HG02571 (cell line): ENCODE data around the gene VANGL1.
A peak's percentile ranks its signal among the peaks of the same experiment; 100 is the strongest.

Experiments
- ATAC-seq: cut with Tn5 transposase; IDR thresholded peaks from one replicate; pipeline ENCODE4 v1.9.1; 2021; ENCODE audit warnings: mild to moderate bottlenecking, moderate library complexity; ENCODE audit not compliant: unreplicated experiment

VANGL1 gene

DNA sequence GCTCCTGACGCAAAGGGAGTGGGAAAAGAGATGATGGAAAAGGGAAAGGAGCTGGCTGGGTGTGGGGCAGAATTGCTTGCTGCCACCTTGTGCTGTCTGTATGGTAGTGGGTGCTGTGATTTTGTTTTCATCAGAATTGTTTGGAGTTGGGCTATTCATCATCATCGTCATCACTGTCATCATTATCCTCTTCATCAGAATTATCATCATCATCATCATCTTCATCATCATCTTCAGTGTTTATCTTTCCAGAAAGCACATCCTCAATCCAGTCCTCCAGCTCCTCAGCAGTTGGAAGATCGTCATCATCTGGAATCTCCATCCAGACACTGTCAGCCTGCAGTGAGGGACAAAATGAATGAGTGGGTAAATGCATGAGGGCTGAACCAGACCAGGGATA is 59.3 kb downstream of the VANGL1 start:
- no peak for ATAC-seq

DNA sequence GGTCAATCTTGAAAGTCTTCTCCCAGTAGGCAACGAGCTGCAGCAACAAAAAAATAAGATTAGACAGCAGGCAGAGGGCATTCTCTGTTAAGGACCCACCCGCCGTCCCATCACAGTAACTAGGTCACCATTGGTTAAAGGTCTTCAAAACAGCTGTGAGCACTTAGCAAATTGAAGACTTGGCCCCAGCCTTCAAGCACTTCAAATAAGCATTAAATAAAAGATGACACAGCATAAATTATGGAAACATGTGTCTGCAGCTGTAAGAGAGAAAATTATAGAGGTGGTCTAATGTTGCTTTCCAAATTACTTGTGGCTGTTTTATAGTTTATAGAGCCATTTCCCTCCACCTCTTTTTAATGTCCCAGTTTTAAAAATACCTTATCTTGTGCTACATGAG is 61.2 kb downstream of the VANGL1 start:
- ATAC-seq, result no peak

DNA sequence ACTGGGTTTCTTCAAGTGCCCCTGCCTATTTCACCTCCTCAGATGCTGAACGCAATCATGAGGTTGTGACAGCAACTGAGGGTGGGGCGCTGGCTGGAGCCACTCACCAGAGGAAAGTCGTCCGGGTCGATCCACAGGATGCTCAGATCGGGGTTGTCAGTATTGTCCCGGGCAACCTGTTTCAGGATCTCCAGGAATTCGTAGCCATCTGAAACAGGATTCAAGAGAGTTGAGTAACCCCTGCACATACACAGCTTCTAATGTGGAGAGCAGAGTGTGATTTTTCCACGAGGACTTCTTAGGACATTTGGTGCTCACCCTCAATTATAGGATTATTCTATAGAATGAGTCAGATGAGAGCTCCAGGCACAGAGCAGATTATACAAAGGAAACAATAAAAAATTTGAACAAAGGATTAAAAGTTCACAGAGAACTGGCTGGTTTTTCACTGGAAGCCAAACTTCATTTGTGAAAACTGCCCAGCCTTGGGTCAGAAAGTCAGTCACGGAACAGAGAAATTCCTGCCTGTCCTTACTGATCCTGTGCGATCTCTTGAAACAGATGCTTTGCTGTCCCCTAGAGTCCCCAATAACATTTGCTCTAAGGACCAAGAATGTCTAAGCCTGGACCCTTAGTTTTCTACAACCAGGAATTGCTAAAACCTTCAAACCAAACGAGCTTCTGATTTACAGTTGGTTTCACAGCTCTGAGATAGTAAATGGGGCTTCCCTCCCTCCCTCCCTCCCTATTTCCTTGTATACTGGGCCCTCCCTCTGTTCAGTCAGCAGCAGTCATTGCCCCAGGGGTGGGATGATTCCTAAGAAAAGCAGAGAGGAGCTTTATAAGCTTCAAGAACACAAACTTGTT is 63.5 kb downstream of the VANGL1 start:
- no peak for ATAC-seq

DNA sequence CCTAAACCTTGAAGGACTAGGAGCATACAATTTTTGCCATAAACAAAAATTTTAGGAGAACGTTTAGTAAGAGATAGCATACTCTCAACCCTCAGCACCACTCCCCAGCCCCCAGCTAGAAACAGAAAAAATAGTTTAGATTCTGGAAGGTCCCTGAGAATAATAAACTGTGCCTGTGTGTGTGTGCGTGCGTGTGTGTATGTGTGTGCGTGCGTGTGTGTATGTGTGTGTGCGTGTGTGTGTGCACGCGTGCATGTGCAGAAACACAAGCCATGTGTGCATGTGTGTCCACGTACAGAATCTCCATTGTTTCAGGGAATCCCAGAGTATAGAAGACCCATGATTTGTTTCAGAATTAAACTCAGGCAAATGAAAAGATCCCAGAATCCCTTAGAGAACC is 64.2 kb downstream of the VANGL1 start:
- ATAC-seq, result no peak

DNA sequence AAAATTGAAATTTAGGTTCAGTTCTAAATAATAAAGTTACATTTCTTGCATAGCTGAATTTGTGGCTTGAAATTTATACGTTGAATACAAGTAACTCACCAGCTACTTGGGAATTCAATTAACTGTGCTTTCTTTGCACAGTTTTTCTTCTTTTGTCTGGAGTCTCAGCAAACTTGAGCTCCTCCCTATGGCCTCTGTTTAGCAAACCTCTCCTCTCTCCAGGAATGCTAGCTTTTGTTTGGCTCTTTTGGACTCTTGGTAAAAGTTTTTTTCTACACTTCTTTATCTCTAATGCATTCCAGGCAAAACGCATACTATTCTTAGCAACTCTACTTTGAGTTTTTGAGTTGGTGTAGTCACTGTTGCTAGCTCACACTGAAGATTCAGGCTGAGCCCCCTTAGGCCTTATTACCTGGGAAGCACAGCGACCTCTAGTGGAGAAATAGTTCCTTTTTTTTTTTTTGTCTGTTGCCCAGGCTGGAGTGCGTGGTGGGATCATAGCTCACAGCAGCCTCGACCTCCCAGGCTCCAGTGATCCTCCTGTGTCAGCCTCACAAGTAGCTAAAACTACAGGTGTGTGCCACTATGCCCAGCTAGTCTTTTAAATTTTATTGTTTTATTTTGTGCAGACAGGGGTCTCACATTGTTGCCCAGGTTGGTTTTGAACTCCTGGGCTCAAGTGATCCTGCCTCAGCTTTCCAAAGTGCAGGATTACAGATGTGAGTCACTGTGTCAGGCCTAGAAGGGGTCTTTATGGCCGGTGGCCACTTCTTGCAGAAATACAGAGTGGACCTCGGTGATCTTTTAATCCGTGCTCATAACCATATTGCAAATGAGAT is 65.0 kb downstream of the VANGL1 start:
- no peak for ATAC-seq

DNA sequence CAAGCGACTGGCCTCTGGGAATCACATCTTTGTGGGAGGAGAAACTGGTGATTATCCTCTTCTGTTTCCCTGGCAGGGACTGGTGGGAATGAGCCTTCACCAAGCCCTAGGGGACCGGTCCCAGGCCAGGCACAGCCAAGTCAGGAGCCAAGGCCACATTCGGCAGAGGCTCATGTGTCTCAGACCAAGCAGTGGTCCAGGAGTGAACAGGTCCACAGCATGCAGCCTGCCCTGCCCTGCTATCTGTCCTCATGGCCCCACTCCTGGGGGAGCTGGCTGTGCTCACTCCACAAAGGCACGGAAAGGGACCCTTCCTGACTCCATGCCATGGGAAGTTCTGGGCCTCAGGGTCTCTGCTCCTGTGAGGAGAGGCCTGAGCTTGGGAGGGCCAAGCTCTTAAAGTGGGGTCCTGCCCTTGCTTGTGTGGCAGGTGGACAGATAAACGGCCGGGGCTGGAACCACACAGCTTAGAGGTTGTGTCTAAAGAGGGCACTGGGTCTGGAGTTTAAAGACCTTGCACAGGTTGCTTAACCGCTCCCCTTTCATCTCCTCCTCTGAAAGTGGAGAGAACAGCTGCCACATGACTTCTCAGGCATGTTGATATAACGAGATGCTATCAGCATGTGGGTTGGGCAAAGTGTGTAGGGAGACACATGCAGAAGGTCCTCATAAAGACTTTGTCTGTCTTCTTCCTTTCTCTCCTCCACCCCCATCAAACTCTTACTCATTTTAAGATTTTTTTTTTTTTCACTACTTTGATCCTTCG is 69.3 kb downstream of the VANGL1 start:
- ATAC-seq, result no peak

DNA sequence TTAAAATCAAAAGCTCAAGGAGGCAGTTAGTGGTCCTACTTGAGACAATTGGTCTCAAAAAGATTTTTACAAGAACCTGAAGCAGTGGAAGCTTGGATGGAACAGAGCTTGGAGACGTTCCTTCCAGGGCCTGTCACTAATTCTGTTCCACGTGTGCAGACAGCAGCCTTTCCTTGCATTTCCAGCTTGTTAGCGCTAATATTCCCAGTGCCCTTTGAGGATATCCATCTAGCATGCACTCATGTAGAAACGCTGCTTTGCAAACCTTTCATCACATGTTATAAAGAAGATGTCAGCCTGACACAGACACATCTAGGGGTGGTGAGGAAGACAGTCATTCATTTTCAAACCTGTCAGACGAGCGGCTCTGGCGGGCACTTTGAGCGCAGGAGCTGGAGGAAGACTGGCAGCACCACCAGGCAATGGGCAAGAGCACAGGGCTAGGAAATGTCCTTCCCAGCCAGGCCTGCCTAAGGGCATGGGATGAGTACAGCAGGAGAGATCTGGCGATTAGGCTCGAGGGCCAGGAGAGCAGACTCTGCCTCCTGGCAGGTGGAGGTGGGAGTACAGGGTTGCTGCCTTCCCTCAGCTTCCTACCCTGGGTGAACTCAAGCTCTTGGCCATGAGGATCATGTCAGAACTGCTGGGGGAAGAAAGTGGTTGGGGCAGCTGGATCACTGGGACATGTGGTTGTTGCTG is 71.3 kb downstream of the VANGL1 start:
- ATAC-seq, result no peak

DNA sequence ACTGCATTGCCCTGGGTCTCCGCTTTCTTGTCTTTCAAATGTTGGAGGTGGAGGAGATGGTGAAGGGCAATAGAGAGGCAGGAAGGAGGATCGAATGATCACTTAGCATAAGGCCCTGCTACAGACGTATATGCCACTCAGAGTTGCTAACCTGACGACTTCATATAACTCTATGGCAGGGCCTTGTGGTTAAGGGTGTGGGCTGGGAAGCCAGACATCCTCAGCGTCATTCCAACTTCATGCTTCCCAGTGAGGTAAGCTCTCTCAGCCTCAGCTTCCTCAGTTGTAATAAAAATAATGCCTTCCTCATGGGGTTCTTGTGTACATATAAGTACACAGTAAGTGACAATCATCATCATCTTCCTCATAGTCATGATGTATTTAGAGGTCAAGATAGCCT is 72.1 kb downstream of the VANGL1 start:
- ATAC-seq, result no peak

DNA sequence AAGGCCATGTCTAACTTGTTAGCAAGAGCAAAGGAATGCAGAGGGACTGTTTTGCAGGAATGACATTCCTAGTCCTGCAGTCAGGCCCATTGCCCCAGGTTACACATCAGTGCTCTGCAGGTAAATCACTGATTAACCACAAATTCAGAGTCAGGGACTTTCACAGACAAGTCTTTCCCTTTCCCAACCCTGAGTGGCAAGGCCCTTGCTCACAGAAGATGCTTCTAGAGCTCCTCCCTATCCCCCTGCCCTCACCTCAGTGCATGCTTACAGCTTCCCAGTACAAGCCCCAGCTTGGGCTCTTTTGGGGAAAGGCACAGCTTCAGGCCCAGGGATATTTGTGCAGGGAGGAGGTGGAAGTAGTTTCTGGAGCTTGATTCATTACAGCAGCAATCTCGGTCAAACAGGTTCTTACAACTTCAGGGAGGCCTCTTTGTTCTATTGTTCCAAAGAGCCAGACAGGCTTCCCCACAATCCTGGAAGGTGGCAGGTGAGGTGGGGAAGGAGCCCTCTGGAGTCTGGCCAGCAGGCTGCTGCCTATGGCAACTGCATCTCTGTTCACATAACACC is 72.9 kb downstream of the VANGL1 start:
- no peak for ATAC-seq

DNA sequence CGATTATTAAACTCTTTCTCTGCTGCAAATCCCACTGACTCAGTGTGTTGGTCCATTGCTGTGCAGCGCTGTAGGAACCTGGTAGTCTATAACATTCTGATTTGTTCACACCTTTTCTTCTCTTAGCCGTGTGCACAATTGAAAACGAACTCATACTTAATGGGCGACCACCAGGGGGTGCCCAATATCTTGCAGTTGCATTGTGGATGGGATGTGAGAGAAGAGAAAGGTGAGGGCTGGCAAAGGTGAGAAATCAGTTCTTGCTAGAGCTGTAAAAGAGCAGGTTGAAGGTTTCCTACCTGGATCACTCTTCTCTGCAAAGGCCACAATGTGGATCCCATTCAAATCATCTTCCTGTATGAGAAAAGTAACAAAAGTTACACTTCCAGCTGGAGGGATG is 75.8 kb downstream of the VANGL1 start:
- no peak for ATAC-seq

DNA sequence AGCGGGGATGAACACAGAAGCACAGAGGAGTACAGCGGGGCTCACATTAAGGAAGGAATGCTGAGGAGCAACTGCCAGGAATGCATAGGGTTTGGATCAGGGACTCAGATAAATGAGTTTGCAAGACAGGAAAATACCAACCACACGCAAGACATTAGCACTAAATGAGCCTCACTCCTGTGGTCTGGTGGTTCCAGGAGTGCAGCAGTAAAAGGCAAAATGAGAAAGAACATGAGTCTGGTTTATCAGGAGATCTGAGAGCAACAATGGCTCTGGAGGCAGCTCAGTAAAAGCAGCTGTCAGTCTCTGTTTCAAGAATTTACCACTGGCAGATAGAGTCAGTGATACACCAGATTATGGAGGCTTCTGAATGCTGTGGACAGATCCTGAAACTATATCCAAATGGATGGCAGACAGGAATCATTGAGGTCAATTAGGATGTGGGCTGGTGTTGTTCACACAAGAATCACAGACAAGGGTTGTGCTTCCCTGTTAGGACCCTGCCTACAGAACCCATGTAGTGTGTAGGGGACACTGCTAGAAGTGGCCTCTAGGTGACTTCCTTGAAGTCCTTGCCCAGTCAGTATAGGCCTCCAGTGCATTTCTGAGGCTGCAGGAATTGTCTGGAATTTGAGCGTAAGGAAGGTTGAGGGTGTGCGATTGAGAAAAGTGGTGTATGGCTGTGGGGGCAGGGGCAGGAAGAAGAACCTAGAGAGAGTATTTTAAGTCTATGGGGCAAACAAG is 76.4 kb downstream of the VANGL1 start:
- ATAC-seq, result no peak

DNA sequence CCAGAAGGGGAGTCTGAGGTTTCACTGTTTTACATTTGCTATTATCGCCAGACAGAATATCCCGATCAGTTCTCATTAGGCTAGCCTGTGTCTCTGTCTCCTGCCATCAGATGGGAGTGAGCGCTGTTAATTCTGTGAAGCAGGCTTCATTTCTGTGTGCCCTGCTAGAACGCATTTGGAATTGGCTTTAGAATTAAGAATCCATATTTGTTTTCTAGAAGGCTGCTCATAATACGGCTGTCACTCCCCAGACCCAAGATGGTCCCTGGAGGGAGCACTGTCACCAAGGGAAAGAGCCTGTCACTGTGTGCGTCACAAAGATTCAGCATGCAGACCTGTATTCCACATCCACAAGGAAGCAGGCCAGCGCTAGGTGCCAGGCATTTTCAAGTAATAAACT is 77.5 kb downstream of the VANGL1 start:
- no peak for ATAC-seq

DNA sequence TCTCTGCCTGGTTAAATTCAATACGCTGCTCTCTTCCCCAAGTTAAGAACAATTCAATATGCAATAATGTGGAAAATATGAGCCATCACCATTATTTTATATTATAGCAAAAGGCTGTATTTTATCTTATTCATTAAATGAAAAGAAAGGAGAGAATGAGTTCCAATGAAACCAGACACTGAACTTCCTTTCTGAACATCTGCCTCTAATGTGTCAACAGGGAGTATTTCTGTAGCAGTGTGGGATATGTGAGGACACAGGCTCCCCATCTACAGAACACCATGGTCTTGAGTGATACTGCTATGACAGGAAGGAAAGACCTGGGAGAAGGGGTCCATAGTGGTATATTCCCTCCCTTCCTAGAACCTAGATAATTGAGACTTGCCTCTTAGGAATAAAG is 80.5 kb downstream of the VANGL1 start:
- ATAC-seq, result no peak

DNA sequence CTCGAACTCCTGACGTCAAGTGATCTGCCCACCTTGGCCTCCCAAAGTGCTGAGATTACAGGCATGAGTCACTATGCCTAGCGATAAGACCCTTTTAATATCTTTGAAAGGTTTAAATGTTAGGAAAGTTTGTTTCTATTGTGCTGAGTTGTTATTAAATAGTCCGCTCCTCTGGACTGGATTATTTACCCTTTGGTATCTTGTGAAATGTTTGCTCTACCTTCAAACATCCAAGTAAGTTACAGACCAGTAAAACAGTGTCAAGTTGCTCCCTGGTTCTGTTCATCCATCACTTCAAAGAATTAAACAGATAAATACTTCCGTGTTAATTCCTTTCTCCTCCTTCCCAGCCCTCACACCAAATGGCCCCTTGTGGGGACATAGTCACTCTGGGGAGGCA is 82.0 kb downstream of the VANGL1 start:
- no peak for ATAC-seq

DNA sequence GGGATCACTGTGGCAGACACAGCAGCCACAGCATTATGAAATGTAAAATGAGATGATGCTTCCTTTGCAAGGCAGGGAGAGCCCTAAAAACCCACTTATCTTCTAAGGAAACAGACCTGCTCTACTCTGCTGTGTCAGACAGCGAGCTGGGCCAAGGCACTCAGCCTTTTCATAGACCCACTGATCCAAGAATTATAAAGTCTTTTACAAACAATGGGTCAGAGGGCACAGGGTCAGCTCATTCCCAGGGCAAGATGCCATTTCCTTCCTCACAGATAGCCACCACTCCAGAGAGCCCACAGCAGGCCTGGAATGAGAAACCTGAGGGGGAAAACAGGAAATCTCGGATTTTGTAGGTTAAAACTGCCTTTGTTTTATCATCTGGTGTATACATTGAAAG is 83.8 kb downstream of the VANGL1 start:
- ATAC-seq, result no peak

DNA sequence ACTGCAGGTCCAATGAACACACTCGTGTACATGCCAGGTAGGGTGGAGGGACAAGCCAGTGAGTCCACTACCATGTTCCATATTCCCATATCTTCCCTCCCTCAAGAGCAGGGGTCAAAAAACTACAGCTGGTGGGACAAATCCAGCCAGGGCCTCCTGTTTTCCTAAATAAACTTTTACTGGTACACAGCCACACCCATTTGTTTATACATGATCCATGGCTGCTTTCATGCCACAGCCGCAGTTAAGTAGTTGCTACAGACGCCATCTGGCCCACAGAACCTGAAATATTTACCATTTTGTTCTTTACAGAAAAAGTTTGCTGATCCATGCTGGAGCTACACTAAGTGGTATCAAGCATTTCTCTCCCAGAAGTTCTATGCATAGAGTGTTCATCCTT is 84.4 kb downstream of the VANGL1 start:
- no peak for ATAC-seq

DNA sequence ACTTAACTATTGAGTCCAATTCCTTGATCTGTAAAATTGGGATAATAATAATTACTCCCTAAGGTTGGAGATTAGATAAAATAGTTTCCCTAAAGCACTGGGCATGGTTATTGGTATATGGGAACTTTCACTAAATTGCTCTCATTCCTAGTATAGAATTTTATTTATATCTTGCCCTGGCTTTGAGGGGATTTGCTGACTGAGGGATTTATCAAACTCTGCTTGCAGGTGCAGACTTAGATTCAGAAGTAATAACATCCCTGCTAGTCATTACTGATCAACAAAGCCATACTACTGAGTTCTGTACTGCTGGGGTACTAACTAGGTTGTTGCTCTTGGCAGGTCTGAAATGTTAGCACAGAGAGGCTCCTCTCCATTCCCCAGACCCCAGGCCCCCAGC is 84.8 kb downstream of the VANGL1 start:
- ATAC-seq, result no peak

DNA sequence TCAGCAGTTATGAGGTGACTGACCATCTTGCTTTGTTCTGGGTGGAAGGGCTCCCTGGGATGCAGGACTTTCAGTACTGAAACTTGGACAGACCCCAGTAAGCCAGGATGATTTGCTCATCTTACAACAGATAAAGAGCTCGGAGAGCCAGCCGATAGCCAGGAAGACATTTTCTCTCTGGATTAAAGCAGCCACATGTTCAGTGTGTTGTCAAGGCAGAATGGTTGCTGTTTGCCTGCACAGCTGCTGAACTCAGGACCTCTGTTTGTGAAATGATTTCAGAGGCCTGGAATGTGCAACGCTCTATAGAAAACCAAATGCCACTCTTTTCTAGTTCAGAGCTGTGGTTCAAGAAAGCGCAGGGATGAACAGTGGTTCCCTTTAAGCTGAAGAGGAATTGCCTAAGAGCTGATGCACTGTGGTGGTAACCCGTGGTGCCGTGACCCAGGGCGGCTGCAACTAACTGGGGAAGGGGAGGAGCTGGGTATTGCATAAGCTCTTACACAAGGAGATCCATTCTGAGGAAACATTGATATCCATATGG is 86.0 kb downstream of the VANGL1 start:
- no peak for ATAC-seq

DNA sequence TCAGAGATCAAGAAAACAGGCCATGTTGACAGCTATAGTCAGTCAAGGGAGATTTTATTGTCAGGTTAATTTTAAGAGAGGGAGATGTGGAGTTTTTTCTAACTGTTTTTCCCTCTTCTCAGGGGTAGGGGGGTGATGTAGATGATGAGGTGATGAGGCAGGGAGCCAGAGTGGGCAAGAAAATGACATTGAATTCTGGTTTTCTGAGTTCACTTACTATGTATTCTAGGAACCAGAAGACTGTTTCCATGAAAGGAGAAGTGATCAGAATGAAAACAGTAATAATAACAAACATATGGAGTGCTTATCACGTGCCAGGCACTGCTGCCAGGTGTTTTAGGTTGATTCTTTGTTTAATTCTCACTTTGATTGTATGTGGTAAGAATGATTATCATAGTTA is 86.6 kb downstream of the VANGL1 start:
- no peak for ATAC-seq

DNA sequence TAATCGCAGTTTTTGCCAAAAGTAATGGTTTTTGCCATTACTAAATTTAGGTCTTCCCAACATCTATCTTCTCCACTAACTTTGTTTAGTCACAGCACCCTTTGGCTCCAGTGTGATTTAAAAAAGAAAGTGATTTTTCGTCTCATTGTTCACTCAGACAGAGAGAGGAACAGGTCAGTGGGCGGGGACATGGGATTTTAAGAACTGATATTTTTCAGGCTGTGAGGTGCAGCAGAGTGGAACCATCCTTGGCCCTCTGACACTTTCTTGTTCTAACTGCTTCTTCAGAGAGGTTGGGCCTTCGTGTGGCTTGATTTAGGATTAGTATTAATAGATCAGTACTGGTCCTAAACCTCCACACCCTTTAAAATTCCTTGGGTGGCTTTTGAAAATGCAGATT is 88.0 kb downstream of the VANGL1 start:
- ATAC-seq, result peak; percentile 70
